HG02623 (cell line): ENCODE data around the gene HDAC4.

ENCODE experiments used
- ATAC-seq: cut with Tn5 transposase; IDR thresholded peaks from one replicate; pipeline ENCODE4 v1.9.1; 2021; ENCODE audit warnings: moderate library complexity; ENCODE audit not compliant: unreplicated experiment

HDAC4 gene

DNA sequence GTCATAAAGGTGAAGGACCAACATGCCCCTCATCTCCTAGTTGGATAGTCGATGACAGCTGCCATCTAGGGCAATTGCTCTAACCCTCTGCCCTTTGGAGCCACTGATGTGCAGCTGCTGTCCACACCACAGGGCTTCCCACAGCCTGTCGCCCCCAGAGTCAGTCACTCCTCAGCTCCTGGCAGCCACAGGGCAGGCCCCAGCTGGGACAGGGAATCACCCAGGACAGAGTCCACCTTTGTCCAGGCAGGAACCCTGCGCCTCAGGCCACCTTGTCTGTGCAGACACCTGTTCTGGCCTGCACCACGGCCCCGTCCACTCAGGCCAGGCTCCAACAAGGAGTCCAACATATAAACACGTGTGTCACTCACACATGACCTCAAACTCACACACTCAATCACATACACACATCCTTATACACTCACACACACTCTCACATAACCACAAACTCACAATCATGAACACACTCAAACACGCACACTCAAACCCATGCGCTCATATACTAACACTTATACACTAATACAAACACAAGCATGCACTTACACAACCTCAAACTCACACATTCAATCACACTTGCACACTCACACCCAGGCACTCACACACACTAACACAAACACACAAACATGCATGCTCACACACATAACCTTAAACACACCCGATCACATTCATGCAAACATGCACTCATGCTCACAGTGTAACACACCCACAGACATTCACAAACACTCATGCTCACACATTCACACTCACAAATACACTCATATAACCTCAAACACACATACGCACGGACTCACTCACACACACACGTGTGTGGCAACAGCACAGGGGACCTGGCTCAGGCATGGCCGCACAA is 29.7 kb downstream of the HDAC4 start:
- no peak for ATAC-seq

- no peak for ATAC-seq
Measured at GRCh38 chr2:239370403-239370802, 30.4 kb downstream of the HDAC4 start.

DNA sequence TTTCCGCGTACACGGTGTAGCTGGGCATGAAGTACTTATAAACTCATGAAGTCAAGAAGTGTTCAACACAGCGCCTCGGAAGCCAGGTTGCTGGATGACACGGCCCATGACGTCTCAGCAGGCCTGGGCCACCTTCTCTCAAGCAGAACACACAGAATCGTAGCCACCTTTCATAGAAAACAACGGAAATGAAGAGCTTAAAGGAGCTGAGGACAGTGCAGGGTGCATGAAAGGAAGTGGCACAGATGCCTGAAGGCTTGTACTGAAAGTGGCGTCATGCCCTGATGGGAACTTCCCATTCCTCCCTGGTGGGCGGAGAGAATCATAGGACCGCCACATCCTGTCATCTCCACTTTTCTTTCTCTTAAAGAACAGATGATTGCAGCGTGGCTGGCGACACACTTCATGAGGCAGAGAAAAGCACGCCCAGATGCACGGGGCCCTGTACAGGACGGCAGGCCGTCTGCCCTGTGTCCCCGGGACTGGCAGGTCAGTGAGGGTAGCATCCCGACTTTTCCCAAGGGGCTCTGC is 31.1 kb downstream of the HDAC4 start:
- ATAC-seq, result peak; percentile 71

- ATAC-seq, result no peak
Measured at GRCh38 chr2:239368906-239369552, 31.8 kb downstream of the HDAC4 start.

DNA sequence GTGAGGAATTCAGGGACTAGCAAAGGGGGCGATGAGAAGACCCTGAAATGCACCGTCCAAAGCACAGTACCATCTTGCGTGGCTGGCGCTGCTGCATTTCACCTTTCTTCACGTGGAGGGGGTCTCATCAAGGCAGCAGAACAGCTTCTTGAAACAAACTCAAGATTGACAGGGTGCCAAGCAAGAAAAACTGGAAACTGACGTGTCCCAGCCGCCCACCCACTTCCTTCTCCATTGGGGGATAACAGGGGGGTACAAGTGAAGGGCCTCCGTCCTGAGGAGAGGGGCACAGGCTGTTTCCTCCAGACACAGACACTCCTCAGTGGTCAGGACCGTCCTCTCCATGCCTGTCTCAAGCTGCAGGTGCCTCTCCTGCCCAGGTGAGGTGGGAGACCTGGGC is 32.5 kb downstream of the HDAC4 start:
- no peak for ATAC-seq

- ATAC-seq, result no peak
Measured at GRCh38 chr2:239366740-239367139, 34.1 kb downstream of the HDAC4 start.

- ATAC-seq, result no peak
Measured at GRCh38 chr2:239365782-239366435, 34.9 kb downstream of the HDAC4 start.

GRCh38 chr2:239365071-239365781 is 35.6 kb downstream of the HDAC4 start:
- ATAC-seq, result no peak

GRCh38 chr2:239363946-239364637 is 36.7 kb downstream of the HDAC4 start:
- no peak for ATAC-seq

- no peak for ATAC-seq
Measured at GRCh38 chr2:239362507-239362906, 38.3 kb downstream of the HDAC4 start.

DNA sequence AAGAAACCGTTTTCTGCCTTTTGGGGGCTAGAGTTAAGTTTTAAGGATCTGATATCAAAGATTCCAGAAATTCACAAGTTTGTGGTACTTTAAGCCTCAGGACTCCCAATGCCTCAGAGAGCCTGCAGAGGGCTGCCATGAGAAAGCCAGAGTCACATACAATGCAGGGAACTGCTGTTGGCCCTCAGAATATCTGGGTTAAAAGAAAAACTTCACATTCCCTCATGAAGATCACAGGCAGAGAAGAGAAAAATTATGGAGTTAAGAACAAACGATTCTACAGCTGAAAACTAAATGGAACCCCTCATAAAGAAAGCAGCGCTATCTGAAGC is 39.5 kb downstream of the HDAC4 start:
- no peak for ATAC-seq

DNA sequence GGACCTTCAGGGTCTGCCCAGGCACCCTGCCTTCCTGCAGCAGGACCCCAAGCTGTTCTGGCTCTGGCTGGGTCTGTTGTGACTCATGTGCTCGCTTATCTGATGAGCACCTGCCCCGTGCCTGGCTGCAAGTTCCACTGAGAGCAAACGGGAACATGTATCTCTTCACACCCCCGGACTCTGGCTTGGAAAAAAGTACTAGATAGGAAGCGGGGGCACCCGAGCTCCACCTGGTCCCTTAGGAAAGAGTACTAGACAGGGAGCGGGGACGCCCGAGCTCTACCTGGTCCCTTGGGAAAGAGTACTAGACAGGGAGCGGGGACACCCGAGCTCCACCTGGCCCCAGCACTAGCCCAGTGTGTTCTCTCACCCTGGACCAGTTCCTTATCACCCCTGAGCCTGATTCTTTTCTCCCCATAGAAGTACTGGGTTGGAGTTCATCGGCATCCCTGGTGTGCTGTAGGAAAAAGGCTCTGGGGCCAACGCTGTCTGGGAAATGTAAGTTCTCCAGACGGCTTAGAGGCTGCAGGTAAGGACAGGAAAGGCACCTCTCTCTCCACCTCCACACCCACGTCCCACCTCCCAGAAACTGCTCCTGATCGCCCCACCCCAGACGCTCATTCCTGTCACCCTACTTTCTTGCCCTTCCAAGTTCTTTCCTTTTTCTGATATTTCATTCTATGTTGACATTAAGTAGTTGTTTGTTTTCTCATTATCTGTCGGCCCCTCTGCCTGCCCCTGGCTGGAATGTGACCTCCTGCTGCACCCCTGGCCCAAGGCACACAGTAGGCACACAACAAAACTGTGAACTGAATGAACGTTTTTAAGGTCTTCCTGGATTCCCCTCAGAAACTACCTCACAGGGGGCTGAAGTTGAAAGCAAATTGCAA is 40.2 kb downstream of the HDAC4 start:
- ATAC-seq, result no peak

DNA sequence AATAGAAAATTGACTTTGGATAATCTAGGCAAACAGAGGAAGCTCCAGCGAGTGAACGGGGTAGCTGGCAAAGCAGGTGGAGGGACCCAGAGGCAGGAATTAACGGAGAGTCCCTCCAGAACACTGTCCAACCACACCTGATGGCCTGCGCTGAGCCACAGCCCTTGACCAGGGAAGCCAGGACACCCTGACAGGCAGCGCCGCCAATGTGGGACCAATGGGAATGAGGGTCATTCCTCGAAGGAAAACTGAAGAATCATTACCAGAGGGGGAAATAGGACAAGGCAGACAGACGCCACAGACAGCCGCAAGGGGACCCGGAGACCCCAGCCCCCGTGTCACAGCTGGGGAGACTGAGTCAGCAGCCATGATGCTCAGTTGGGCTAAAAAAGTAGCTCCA is 40.8 kb downstream of the HDAC4 start:
- ATAC-seq, result no peak

- ATAC-seq, result no peak
Measured at GRCh38 chr2:239359196-239359912, 41.5 kb downstream of the HDAC4 start.

DNA sequence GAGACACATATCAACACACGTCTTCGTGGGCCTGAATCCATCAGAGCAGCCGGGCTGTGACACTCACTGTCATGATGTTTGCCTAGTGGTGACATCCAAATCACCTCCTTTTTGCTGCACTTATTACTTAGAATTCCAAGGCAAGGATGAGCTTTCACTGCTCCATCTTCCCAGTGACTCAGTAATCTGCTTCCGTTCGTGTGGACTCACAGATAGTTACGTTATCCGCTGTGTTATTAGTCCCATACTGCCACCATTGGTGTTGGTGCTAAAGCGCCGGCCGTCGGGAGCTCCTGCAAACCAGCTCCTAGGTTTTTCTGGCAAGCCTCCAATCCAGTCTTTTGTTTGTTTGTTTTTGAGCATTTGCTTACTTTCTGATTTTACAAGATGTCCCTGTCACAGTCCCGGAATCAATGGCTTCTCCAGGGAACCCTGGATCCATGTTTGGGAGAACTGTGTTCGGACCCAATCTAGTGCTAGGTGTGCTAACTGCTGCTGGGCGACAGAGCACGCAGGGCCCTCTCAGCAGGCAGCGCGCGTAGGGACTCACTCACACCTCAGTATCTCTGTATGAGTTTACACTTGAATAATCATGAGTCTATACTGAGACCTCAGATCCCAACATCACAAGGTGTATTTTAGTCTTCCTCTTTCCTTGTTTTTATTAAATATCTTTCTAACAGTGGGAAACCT is 42.6 kb downstream of the HDAC4 start:
- no peak for ATAC-seq

- no peak for ATAC-seq
Measured at GRCh38 chr2:239355724-239356123, 45.1 kb downstream of the HDAC4 start.

DNA sequence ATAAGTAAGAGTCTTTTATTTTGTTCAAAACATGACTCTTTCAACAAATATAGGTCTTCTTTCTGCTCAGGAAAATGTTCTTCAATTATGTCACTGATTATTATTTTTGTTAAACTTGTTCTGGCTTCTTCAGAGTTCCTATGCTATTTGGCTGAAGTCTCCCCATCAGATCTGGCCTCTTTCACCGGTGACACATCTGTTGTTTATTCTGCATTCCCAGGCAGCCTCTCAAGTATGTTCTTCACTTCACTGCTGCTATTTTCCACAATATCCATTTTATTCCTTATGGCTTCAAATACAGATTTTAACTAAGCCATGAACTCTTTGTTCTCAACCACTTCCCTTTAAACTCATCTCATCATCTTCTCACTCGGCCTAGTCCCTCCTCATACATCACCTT is 45.7 kb downstream of the HDAC4 start:
- ATAC-seq, result no peak

GRCh38 chr2:239354791-239355136 is 46.1 kb downstream of the HDAC4 start:
- no peak for ATAC-seq
